SK-N-DZ (cell line): ENCODE measurements around the gene MRPL18. TPM values are rescaled to one million over a fixed set of nuclear protein-coding genes. Genes with fewer than 3 reads are reported as not detected.
"Not testable (repeated sequence)": the region's sequence is repeated elsewhere in the genome, so short reads cannot be mapped to it uniquely, and the experiment has no call there.

Experiments
- DNase-seq: peaks from one replicate; pipeline ENCODE4 v3.0.0-alpha.2; 2015; ENCODE audit warnings: low spot score
- polyA plus RNA-seq, 2 experiments: library from polyadenylated mRNA; depleted of rRNA; stranded (reverse); fragments of >200 nt; gene quantifications; 2 replicates each; pipeline ENCODE4 v1.2.3, GENCODE V29; 2014

Gene MRPL18
- polyA plus RNA-seq (2014; cell fraction: cytosol; rRNA removed): 134 and 165 TPM in 2 replicates
- 74.3 and 77.3 TPM in 2 replicates for polyA plus RNA-seq (2014; cell fraction: nucleus; rRNA removed)

GRCh38 chr6:159790149-159790955, at the start of gene MRPL18:
TSS of gene MRPL18 (plus strand) at chr6:159790467. CDS start at chr6:159790588, 121 bp downstream.
- DNase-seq: peak; percentile 98

DNA sequence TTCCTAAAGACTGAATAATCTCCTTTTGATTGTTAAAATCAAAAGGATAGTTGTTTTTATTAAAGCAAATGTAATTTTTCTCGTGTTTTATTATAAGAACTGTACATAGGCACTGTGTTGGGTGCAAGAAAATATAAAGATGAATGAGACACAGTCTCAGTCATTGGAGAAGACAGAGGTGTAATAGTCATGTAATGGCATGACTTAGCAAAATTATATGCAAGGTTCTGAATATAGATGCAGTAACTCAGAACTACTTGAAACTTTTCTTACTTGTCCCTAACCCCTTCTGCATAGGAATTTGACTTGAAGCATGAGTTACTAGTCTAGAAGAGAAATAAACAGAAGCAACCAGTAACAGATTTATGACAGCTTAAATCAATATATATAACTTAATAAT, 48.1 kb upstream of the MRPL18 start:
- DNase-seq: no peak

DNA sequence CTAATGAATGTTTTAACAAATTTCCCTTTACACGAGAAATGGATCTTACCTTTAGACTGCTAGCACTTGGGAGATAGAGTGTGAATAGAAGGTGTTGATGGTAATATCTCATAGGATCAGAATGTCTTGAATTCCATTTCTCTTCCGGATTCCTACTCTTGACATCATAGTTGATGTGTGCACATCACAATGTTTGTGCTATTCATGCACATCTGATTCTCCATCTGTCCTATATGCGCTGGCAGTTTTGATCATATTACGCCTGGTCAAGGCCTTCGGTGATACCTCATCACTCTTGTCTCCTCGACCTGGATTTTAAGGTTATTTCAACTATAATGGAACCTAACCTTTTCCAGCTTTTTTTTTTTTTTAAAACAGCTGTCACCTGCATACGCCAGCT, 45.2 kb upstream of the MRPL18 start:
- DNase-seq: no peak

DNA sequence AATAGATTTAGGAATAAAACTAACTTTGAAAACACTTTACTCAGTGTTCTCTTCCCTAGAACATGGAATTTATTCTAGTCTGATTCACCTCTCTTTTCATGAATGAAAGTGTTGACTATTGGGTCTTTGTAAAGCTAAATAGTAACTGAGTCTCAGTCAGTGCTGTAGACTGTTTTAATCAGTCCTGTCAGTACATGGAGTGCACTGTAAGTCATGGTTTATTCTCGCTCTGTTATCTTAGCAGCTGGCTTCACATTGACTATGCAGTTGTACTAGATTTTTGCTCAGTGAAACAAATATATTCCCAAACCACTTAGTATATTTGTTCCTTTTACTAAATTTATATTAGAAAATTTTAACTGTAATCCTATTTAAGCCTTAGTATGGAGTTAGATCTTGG, 43.5 kb upstream of the MRPL18 start:
- DNase-seq: no peak

DNA sequence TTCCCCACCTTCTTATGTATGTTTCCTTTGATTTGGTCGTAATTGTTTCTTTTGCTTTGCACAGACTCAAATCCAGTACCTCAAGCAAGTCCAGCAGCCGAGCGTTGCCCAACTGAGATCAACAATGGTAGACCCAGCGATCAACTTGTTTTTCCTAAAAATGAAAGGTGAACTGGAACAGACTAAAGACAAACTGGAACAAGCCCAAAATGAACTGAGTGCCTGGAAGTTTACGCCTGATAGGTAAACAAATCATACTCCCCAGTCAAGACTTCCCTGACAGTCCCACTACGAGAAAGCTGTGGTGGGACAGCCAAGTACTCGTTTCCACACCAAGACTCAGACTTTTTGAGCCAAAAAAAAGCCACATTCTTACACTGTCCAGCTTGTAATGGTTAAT, 42.1 kb upstream of the MRPL18 start:
- DNase-seq: not testable (repeated sequence)

DNA sequence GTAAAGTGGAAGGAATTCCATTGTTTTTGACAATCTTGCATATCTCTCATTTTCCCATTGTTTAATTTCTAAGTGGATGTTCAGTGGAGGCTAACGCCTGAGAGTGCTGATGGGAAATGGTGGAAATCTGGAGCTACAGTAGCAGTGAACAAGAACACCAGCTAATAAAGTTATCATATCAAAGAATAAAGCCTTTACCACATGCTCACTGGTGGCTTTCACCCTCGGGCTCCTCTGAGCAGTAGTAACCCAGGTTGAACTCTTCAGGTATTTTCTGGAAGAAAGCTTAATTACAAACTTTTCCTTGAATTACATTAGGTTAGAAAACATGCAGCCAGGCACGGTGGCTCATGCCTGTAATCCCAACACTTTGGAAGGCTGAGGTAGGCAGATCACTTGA, 38.8 kb upstream of the MRPL18 start:
- DNase-seq: no peak

DNA sequence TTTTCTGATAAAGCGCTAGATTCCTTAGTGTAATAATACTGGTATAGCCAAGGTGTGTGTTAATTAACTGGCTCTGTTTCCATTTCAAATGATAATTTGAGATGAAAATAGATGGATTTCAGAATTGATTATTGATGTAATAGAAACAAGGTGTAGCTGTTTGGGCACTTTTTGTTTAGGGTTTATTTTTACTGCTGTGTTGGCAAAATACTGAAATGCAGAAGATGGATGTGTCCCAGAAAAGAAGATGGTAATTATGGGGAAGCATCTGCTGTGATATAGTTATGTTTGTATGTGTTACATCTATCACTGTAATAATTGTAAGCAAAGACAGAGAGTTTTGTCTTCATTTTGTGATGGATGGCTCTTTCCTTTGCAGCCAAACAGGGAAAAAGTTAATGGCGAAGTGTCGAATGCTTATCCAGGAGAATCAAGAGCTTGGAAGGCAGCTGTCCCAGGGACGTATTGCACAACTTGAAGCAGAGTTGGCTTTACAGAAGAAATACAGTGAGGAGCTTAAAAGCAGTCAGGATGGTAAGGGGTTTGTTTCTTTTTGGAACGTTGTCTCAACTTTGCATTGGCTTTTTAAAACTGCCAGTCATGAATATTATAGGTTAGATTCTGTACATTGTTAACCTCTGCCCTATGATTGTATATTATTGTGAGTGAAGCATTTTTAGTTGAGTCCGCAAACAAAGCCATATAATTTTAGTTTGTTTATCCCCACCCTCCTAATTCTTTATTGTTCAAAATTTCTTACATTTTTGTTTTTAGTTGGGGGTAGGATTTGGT, 37.0 kb upstream of the MRPL18 start:
- no peak for DNase-seq

DNA sequence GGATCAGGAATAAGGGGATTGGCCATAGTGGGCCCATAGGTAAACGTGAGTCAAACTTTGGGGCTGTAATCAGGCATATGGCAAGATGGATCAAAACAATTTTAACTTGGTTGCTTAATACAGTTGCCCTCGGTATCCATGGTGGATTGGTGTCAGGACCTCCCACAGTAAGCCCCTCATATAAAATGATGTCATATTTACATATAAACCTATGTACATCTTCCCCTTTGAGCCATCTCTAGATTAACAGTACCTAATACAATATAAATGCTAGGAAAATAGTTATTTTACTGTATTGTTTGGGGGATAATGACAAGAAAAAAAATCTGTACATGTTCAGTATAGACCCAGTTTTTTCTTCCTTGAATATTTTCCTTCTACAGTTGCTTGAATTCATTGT, 35.9 kb upstream of the MRPL18 start:
- no peak for DNase-seq

GRCh38 chr6:159754959-159755914, 35.0 kb upstream of the MRPL18 start:
- DNase-seq: no peak

DNA sequence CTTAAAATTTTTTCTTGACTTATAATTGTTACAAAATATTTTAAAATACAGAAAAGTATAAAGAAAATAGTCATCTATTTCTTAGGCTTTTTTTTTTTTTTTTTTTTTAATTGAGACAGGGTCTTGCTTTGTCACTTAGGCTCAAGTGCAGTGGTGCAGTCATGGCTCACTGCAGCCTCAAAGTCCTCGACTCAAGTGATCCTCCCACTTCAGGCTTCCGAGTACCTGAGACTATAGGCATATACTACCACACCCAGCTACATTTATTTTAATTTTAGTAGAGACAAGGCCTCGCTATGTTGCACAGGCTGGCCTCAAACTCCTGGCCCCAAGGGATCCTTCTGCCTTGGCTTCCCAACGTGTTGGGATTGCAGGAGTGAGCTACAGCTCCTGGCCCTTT, 33.8 kb upstream of the MRPL18 start:
- no peak for DNase-seq

DNA sequence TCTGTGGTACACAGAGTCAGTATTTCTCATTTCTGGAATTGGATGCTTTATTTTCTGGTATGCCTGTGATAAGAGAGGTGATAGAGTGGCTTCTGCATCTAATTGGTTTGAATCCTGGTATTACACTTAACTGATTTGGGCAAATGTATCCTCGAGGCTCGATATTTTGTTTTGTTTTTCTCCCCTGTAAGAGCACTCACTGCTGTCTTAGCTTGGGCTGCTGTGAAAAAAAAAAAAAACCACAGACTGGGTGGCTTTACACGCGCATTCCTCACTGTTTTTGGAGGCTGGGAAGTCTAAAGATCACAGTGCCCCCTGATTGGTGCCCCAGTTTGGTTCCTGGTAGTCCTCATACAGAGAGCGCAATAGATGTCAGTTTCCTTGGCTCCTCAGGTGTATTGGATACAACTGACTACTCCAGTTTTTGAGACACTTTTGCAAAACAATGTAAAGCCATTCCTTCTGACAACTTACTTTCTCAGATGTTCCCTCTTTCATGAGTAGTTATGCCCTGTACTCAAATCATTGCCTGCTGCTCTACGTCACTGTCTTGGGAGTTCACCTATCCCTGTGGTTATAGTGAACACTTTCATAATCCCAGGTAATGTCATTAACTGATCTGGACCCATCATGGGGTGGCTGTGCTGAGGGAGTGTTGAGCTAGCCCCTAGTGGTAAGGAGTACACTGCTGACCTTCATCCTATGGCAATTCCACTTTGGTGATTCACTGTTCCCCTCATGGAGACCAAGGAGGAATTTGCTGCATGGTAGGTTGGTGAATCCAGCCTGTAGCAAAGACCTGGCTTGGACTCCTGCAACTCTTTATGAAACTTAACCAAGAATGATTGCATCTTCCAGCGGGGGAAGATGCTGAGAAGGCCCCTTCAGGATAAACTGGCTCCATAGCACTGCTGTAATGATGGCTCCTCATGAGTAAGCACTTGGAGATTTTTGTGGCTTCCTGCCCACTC, 32.0 kb upstream of the MRPL18 start:
- DNase-seq: no peak

DNA sequence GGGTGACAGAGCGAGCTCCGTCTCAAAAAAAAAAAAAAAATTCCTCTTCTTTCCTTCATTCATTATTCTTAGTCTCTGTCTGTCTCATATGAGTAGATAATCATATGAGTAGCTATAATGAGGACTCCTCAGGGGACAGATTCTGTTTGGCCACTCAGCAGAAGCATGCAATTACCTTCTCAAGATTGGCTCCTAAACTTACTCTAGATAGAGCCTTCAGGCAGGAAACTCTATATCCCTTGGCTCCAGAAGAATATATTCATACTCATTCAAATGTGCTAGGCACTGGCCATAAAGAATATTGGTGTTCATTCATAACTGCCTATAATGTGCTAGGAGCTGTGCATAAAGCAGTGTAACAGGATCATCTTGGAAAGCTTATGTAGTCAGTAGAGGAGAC, 30.6 kb upstream of the MRPL18 start:
- no peak for DNase-seq

DNA sequence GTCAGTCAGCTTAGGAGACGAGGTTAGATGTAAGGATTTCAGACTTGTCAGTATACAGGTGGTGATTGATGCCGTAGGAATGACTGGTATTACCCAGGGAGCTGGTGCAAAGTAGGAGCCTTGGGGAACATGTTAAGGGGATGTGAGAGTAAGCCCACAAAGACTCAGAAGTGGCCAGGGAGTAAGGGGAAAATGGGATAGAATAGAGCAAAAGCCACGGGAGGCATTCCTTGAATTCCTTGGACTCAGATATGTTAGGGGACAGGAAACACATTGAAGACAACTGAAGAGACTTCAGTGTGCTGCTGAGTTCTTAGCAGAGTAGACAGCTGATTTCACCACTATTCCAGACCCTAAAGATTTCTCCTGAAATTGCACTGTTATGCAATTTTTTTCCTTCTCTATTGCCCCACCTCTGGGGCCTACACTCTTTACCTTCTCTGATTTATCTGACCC, 29.6 kb upstream of the MRPL18 start:
- DNase-seq: no peak

DNA sequence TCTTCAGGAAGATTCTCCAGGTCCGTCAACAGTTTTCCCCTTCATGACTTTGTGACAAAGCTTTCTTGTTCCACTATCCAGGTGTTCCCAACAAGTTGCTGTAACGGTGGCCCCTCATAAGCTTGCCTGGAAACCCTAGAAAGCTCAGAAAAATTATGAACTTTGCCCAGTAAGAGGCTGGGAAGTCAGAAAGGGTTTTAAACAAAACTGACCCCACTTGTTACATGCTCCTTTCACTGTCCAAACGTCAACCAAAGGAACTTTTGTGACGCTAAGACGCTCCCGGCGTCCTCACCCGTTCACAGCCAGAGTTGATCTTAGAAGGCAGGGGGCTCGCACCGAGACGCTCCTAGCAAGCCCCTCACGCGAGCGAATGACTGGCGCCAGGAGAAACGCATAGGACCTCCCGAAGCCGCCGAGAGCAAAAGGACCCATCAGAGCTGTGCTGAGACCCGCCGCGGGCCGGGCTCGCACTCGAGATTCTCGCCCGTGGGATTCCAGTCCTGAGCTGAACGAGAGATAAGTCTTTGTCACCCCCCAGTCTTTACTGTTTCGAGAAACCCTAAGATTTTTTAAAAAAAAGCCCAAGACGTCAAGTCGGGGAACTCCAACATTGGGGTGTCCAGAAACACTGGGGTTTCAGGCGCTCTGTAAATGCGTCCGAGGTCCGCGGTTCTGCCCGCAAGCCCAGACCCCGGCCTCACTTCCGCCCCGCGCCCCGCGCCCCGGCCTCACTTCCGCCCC, 29.0 kb upstream of the MRPL18 start:
- peak; percentile 27 for DNase-seq

DNA sequence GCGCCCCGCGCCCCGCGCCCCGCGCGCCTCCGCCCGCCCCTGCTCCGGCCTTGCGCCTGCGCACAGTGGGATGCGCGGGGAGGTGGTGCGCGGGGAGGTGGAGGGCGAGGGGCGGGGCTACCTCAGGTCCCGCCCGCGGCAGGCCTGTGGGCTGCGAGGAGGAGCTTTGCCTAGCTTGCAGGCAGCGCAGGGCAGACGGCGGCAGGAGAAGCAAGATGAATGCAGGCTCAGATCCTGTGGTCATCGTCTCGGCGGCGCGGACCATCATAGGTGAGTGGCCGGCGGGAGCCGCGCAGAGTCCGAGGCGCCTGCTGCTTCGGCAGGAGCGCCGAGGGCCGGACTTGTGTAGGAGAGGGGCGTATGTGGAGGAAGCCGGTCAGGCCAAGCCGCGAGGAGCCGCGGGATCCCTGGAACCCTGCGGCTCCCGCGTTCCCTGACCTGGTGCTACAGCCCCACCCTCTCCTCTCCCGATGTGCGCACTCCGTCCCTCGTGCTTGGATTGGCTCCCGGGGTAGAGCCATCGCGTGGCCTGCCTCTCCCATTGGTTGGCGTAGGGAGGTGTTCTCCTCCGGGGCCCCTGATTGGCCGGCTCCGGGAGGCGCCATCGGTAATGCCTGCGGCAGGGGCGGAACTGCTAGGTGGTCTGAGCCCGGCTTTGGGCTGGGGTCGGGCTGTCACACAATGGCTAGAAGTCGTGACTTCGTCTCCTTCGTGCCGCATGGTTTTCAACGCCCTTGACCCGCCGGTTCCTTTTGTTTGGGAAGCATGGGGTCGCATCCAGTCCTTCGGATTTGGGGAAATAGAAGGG, 28.2 kb upstream of the MRPL18 start, which contains the start of gene ACAT2:
TSS of gene ACAT2 (plus strand) at position 173 of the 808 bp plus-strand sequence. CDS start at position 216, 43 bp downstream.
- DNase-seq: peak; percentile 98

- peak; percentile 23 for DNase-seq
Observed at GRCh38 chr6:159762681-159763293, 27.5 kb upstream of the MRPL18 start.

- no peak for DNase-seq
Observed at GRCh38 chr6:159766906-159767305, 23.4 kb upstream of the MRPL18 start.

DNA sequence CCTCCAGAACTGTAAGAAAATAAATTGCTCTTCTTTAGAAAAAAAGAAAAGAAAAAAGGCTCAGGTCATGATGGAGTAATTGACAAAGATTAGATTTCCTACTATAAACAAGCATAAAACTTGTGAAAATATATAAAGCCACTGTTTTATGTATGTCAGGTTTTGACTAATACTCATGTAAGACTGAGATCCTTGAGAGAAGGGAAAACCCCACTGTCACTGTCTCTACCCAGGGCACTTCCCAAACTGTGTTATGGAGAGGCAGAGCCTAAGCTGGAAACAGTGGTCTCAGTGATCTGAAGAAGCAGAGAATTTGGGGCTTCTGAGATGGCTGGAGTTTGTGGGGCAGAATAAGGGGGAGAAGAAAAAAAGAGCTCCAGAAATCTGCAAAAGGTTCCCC, 20.8 kb upstream of the MRPL18 start:
- no peak for DNase-seq
